Cortex of kidney (tissue), 1 donor: ENCODE results near the gene CAPNS1.
"Not testable (repeated sequence)": the region's sequence is repeated elsewhere in the genome, so short reads cannot be mapped to it uniquely, and the experiment has no call there.

ENCODE experiments used
- DNase-seq: peaks from one replicate; lab custom pipeline; 2025; lab: John Stamatoyannopoulos, UW

CAPNS1 gene

DNA sequence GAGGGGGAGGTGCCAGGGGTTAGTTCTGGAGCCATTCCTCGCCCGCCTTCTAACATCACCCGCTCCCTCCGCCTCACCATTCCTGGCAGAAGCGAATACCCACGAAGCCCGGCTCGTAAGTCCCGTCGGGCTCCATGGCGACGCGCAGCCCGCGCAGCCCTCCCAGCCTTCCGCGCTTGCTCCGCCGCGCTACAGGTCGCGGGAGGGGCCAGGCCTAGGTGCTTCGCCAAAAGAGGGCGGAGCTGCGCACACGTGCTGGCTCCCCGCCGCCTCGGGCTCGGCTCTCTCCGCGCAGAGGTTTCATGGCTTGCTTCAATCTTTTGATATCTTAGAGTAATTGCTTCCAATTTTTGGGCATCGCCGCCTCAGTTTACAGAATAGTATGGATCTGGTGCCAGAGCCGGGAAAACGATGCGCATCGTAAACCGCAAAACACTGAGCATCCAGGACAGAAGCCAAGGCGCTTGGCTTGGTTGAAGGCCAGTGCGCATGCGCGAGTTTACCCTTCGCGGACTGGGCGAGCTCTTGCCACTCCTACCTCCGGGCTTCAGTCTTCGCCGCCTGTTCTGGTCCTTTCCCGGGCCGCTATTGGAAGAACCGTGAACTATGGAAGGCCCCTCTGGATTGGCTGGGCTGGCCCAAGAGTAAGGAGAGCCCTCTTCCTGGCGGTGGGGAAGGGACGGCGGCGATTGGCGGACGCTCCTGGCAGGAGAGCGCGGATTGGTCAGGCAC is 25.0 kb upstream of the CAPNS1 start, which contains the start of gene POLR2I:
TSS of gene POLR2I (minus strand) at position 155 of the 732 bp plus-strand sequence. CDS start at position 136, 19 bp downstream.
- DNase-seq, result peak; percentile 71

- no peak for DNase-seq
These were observed 24.2 kb upstream of the CAPNS1 start, which contains the start of gene TBCB for GRCh38 chr19:36115453-36116343. Gene TBCB (plus strand): TSS chr19:36115468. CDS start chr19:36115561, 93 bp downstream.

GRCh38 chr19:36116344-36116637 is 23.6 kb upstream of the CAPNS1 start:
- DNase-seq, result no peak

- no peak for DNase-seq
These were observed 19.5 kb upstream of the CAPNS1 start for GRCh38 chr19:36120092-36120983.

DNA sequence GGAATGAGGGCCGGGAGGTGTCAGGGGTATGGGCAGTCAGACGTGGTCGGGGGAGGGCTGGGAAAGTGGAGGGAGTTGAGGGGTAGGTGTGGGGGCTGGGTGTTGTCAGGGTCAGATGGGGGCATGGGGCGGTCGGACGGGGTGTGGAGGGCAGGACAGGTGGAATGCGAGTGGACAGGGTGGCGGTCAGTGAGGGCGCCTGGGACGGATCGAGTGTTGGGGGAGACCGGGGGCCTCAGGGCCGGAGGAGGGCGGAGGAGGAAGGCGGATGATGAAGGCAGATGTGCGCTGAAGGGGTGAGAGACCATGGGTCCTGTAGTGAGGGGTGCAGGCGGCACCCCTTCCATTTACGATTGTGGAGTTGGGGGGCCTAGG is 18.9 kb upstream of the CAPNS1 start:
- no peak for DNase-seq

GRCh38 chr19:36121486-36122124 is 18.3 kb upstream of the CAPNS1 start:
- no peak for DNase-seq

GRCh38 chr19:36125557-36125956 is 14.3 kb upstream of the CAPNS1 start:
- DNase-seq, result no peak

- DNase-seq, result no peak
These were observed 11.5 kb upstream of the CAPNS1 start for GRCh38 chr19:36128392-36128736.

DNA sequence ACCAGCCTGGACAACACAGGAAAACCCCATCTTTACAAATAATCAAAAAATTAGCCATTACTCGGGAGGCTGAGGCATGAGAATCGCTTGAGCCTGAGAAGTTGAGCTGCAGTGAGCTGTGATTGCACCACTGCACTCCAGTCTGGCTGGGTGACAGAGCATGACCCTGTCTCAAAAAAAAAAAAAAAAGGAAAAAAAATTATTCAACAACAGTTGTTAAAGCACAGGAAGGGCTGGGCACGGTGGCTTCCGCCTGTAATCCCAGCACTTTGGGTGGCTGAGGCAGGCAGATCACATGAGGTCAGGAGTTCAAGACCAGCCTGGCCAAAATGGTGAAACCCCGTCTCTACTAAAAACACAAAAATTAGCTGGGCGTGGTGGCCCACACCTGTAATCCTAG is 8.6 kb upstream of the CAPNS1 start:
- not testable (repeated sequence) for DNase-seq

DNA sequence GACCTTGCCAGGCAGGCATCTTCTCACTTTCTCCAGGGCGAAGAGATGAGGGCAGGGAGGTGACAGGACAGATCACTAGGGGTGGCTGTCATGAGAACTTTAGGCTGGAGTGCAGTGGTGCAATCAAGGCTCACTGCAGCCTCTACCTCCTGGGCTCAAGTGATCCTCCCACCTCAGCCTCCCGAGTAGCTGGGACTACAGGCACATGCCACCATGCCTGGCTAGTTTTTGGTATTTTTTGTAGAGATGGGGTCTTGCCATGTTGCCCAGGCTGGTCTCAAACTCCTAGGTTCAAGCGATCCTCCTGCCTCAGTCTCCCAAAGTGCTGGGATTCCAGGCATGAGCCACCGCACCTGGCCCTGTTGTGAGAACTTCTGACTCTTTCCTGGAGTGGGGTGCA is 5.0 kb upstream of the CAPNS1 start:
- DNase-seq, result not testable (repeated sequence)

DNA sequence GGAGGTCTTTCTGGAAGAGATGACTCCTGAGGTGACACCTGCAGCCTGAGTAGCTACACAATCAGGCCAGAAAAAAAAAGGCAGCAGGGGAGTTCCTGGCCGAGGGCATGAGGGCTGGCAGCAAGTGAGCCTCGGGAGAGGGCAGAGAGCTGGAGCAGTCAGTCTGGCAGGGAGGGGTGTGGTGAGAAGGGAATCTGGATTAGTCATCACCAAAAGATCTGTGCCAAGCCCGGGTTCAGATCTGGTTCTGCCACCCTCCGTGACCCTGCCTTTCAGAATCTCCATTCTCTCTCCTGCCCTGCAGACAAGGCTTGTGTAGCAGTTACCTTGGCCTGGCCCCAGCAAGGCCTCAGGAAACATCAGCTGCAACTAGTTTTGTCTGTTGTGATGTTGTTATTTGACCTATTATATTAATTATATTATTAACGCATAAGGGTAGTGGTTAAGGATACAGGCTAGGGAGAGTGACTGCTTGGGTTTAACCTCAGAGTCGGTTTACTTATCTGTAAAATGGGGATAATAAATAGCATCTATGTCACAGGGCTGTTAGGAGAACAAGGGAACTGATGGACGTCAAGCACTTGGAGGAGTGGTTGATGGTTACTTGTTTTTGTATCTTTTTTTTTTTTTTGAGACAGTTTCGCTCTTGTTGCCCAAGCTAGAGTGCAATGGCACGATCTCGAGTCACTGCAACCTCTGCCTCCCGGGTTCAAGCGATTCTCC is 2.7 kb upstream of the CAPNS1 start:
- DNase-seq, result no peak

- DNase-seq, result no peak
These were observed 770 bp upstream of the CAPNS1 start for GRCh38 chr19:36139120-36139472.

DNA sequence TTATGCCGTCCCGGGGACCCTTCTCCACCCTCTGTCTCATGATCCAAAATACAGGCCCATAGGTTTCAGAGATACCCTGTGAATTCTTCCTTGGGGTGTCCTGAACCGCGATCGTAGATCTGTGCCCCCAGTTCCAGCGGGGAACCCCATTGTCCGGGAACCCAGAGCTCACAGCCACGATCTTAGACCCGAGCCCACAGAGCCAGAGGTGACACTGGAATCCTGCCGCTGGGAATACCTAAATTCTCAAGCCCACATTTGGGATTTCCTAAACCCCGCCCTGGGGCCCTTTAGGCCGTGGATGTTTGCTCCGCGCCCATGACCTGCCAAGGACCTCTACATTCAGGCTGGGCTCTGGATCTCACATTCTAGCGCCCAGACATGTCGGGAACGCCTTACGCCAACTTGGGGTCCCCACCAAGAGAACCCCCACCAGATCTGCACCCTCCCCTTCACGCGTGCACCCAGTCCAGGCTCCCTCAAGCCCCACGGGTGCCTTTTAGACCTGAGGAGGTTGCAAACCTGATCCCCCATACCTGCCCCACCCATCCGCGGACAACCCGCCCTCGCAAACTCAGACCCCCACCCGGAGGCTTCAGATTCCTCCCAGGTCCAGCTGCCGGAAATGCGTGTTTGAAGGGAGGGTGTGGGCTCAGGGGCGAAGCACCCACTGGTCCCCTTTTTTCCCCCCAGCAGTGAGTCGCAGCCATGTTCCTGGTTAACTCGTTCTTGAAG is 605 bp downstream of the CAPNS1 start:
- no peak for DNase-seq

DNA sequence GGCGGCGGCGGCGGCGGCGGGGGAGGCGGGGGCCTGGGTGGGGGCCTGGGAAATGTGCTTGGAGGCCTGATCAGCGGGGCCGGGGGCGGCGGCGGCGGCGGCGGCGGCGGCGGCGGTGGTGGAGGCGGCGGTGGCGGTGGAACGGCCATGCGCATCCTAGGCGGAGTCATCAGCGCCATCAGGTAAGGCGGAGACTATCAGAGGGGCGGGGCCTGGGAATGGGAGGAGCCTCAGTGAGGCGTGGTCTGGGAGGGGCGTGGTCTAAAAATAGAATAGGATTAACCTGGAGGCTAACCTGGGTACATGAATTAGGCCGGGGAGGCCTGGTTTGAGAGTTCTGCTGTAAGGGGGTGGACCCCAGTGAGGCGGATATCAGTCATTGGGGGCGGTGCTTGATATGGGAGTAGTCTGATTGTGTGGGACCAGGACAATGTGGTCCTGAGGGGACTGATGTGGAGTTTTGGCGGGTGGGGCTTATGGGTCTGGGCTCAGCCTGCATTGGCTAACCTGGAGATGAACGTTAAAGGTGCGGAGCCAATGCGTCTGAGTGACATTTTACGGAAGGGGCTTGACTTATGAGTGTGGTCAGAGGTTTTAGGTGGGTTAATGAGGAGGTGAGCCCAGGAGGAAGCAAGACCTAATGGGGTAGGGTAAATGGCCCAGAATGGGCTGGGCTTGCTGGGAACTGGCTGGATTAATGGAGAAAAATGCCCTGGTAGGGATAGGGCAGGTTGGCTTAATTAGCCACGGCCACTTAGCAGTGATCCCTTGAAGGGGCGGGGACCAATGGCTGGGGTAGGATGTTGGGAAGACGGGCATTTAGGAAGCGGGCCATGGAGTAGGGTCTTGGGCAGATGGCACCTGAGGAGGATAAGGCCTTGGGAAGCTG is 1.4 kb downstream of the CAPNS1 start:
- no peak for DNase-seq

DNA sequence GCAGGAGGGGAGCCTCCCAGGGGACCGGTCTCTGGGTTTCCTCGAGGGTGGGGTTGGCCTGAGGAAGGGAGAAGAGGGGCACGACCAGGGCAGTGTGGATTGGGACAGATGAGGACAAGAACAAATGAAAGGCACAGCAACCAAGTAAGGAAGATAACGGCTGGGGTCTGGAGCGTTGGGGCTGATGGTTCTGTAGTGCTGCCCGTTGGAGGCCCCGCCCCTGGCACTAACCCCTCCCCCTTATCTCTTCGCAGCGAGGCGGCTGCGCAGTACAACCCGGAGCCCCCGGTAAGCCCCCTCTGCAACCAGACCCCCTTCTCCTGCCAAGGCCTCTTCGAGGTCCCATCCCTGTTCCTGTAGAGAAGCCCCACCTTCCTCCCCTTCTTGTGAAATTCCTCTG is 2.2 kb downstream of the CAPNS1 start:
- no peak for DNase-seq

DNA sequence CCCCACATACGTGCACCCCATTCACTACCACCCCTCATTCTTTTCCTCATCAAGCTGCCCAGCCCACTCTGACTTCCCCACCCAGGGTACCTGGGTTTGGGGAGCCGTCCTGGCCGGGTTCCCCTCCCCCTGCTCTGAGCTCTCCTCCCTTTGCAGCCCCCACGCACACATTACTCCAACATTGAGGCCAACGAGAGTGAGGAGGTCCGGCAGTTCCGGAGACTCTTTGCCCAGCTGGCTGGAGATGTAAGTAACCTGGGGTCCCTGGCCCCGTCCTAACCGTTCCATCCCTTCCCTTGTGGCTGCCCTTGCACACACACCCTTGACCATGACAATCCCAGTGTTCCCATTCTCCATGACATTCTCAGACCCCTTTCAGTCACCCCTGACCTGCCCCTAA is 2.6 kb downstream of the CAPNS1 start:
- DNase-seq, result no peak

- DNase-seq, result no peak
These were observed 4.8 kb downstream of the CAPNS1 start for GRCh38 chr19:36144624-36145023.

GRCh38 chr19:36149673-36150406 is 10.0 kb downstream of the CAPNS1 start:
- no peak for DNase-seq

DNA sequence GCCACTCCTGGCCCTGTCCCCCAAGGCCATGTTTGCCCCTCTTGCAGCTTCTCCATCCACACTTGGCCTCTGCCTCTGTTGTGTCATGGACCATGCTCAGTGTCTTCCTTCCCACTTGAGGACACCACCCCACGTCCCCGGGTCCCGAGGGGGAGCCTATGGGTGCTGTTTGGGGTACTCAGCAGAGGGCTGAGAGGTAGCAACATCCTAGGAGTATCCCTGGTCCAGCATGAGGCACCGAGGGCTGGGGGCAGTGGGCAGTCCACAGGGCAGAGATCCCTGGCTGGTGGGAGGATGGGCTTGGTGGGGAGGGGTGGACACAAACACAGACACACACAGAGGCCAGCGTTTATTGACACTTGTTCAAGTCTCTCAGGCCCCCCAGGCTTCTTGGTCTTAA is 10.7 kb downstream of the CAPNS1 start:
- DNase-seq, result no peak
